Loucy (cell line): ENCODE results near the gene ACSS2.

Experiments
- CTCF ChIP-seq: fragments of 200-600 bp; sonication (generic); conservative IDR thresholded peaks from 2 replicates; pipeline ENCODE4 v1.5.1; 2014; ENCODE audit warnings: mild to moderate bottlenecking, antibody characterized with exemption, low read length
- EZH2phosphoT487 ChIP-seq: fragments of 200-600 bp; IDR thresholded peaks from 2 replicates; pipeline ENCODE4 v1.6.1; 2018; ENCODE audit warnings: antibody characterized with exemption, mild to moderate bottlenecking, moderate library complexity, borderline replicate concordance

- no peak for TF ChIP-seq CTCF
- no peak for TF ChIP-seq EZH2phosphoT487
These were observed 70.2 kb downstream of the ACSS2 start for GRCh38 chr20:34946661-34947060.
